ENCODE results near the gene EPB41L4B. TPM values are rescaled to one million over a fixed set of nuclear protein-coding genes. Genes with fewer than 3 reads are reported as not detected.
A peak's percentile ranks its signal among the peaks of the same experiment; 100 is the strongest.

The EPB41L4B gene
- total RNA-seq, 3 donors from 2014 or later: 0.11 to 0.33 (median 0.24) TPM

DNA sequence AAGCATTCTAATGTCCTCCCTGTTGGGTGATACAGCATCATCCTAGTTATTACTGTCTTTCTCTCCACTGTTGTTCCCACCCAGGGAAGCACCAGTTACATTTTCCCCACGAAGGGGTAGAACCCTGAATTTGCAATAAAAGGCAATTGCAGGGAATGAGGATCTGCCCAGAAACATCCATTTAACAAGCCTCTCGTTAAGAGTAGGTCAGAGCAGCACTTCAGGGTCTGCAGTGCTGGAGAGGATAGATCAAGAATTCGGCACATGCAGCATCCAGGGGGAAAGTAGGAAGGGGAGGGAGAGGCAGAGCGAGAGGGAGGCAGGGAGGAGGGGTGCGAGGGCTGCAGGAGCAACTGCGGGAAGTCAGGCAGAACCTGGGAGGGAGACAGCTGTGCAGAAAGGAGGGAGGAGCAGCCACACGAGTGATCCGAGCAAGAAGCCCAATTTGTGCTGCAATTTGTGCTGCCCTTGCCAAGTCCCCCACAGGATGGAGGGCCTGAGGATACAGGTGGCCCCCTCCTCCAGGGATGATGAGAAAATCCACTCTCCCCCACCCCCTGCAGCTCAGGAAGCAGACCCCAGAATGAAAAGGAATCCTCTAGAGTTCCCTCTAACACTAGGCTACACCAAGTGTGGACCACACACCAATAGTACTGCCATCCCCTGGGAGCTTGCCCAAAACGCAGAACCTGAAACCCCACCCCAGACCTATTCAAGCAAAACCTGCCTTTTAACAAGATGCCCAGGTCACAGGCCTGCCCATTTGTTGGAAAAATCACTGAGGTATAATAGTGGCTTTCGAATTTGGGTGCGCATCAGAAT lies 62.2 kb downstream of the EPB41L4B start:
- Mint-ChIP-seq H3K36me3 (ENCODE audit: insufficient read depth) (no peaks in the 10 kb centered on the region), H3K9me3 (no peaks in the 10 kb centered on the region), H3K4me3 (no peak overlapping the region), H3K27me3 (ENCODE audit: low read depth) (peaks cover 9% of the 10 kb centered on the region), H3K4me1 (ENCODE audit: low read depth) (no peaks in the 10 kb centered on the region)
- ATAC-seq: peak in 1 of 2 donors; percentile 34
- no peak for DNase-seq

DNA sequence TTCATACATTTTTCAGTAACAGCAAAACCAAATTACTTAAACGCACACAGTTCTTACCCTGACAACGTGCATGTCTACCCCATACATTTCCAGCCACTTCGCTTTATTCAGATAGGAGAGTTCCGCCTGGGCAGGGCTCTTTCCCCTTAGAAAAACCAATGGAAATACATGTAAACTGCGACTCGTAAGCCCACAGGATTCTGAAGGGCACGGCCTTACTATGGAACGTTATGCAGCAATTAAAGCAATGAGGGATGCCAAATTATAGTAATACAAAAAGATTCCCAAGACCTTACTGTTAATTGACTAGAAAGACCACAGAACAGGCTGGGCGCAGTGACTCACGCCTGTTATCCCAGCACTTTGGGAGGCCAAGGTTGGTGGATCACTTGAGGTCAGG lies 64.5 kb downstream of the EPB41L4B start:
- Mint-ChIP-seq H3K36me3 (ENCODE audit: insufficient read depth) (no peaks in the 10 kb centered on the region), H3K4me1 (ENCODE audit: low read depth) (no peaks in the 10 kb centered on the region), H3K9me3 (no peaks in the 10 kb centered on the region), H3K4me3 (no peak overlapping the region), H3K27me3 (ENCODE audit: low read depth) (peaks cover 12% of the 10 kb centered on the region)
- ATAC-seq (no peak), DNase-seq (no peak)

DNA sequence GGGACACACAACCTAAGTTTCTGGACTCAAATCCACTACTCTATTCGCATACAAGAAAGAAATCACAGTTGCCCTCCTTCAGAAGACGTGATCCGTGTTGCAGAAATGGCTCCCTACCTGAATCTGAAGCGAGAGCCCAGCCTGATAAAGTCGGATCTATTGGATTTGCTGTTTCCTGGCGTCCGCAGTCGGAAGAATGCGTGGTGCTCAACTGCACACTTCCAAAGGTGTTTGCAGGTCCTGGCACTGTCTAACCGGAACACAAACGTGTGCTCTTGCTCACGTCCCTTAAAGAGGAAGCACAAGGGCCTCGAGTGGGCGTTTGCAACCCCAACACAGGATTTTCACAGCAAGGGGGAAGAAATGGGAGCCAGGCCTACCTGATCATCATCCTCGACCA lies 65.5 kb downstream of the EPB41L4B start:
- ATAC-seq: no peak
- no peak overlapping the region for H3K4me3 Mint-ChIP-seq
- no peaks in the 10 kb centered on the region for H3K4me1 Mint-ChIP-seq (ENCODE audit: low read depth)
- no peak for DNase-seq
- no peaks in the 10 kb centered on the region for H3K36me3 Mint-ChIP-seq (ENCODE audit: insufficient read depth)
- H3K27me3 Mint-ChIP-seq (ENCODE audit: low read depth): peaks cover 12% of the 10 kb centered on the region
- H3K9me3 Mint-ChIP-seq: no peaks in the 10 kb centered on the region

DNA sequence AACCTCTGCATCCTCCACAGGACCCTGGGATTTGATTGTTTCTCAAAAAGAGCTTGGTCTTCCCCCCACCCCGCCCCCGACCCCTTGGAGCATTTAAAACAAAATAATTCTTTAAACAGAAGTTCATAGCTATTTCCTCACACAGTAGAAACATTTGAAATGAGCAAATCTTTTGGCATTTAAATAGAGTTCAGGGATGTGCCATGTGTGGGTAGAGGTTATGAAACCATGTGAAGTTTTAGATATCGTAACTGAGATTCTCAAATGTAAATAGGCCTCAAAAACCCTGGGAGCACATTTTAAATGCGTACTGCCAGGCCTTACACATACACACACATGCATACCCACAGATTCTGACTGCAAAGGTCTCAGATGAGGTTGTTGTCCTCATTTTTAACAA lies 66.5 kb downstream of the EPB41L4B start:
- Mint-ChIP-seq H3K36me3 (ENCODE audit: insufficient read depth) (no peaks in the 10 kb centered on the region), H3K4me1 (ENCODE audit: low read depth) (no peaks in the 10 kb centered on the region), H3K27me3 (ENCODE audit: low read depth) (peaks cover 12% of the 10 kb centered on the region), H3K4me3 (no peak overlapping the region), H3K9me3 (no peaks in the 10 kb centered on the region)
- ATAC-seq: no peak
- no peak for DNase-seq

DNA sequence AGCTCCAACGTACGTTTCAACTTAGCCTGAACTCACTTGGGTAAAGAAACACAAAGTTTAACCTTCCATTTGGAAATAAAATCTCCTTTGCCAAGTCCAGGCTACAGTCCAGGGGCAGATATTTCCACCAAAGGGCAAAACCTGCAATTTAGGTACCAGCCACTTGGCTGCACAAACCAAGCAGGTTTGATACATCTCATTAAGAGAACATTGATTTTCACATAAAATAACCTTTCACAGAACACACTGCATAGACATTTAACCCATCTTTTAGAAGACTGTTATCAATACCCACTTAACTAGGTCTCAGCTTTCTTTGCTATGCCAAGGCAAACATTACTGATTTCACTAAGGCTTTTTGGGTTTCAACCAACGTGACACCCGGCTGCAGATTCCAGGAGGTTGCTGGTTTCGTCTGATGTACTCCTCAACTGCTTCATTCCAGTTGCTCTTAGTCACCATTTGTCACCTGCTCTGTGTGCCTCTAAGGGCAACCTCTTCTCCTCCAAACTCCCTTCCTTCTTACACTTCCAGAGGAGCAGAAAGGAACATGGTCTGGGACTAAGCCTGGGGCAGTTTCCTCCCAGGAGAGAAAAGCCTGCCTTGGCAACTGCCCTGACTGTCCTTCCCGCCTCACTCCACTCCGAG lies 67.1 kb downstream of the EPB41L4B start:
- Mint-ChIP-seq H3K4me3 (no peak overlapping the region), H3K9me3 (no peaks in the 10 kb centered on the region), H3K36me3 (ENCODE audit: insufficient read depth) (no peaks in the 10 kb centered on the region), H3K27me3 (ENCODE audit: low read depth) (peaks cover 12% of the 10 kb centered on the region), H3K4me1 (ENCODE audit: low read depth) (no peaks in the 10 kb centered on the region)
- DNase-seq (no peak), ATAC-seq (no peak)

DNA sequence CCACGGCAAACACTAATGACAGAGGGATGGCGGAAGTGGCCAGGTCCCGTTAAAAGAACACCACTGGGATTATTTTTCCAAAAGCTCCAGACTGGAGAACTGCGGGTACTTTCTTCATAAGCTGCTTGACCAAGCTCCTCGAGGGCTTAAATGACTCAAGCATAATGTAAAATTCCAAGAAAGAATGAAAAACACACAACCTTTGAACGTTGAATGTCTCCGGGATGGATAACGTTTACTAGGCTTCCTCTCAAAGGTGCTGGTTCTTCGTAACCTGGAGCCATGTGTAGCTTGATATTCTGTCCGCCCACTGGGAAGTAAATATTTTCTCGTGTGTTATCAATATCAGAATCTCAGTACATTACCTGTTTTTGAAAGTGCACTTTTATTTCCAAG lies 67.6 kb downstream of the EPB41L4B start:
- H3K4me1 Mint-ChIP-seq (ENCODE audit: low read depth): no peaks in the 10 kb centered on the region
- H3K4me3 Mint-ChIP-seq: no peak overlapping the region
- DNase-seq (no peak), ATAC-seq (no peak)
- no peaks in the 10 kb centered on the region for H3K9me3 Mint-ChIP-seq
- H3K36me3 Mint-ChIP-seq (ENCODE audit: insufficient read depth): no peaks in the 10 kb centered on the region
- peaks cover 9% of the 10 kb centered on the region for H3K27me3 Mint-ChIP-seq (ENCODE audit: low read depth)

DNA sequence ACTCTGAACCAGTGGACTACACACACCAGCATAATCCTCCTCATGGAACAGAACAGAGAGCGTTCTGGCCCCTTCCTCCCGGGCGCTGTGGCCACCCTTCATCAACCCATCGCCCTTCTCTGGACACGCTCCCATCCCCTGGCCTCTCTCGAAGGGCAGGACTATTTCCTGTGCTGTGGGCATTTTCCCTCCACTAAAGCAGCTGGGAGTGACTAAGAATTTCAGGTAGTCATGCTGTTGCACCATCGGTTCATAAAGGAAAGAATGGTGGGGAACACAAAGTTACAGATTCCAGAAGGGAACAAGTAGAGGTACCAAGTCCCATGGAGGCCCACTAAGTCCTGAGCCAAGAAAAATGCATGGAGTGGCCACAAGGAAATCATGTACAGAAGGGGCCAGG lies 68.6 kb downstream of the EPB41L4B start:
- Mint-ChIP-seq H3K4me3 (no peak overlapping the region), H3K27me3 (ENCODE audit: low read depth) (peaks cover 9% of the 10 kb centered on the region), H3K9me3 (no peaks in the 10 kb centered on the region), H3K4me1 (ENCODE audit: low read depth) (no peaks in the 10 kb centered on the region), H3K36me3 (ENCODE audit: insufficient read depth) (no peaks in the 10 kb centered on the region)
- DNase-seq: no peak
- ATAC-seq: no peak

DNA sequence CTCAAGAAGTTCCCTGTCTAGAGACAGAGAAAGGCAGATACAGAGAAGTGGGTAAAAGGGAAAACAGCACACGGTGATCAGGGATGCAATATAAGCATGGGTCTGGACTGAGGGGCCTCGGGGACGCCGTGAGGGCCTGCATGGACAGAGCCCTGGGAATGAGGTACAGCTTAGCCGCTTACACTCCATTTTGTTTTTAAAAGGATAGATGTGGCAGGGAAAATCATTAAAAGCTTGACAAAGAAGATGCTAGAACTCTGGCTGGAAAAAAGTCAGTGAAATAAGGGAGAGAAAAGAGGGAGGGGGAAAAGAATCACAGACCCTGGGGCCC lies 69.1 kb downstream of the EPB41L4B start:
- no peaks in the 10 kb centered on the region for H3K36me3 Mint-ChIP-seq (ENCODE audit: insufficient read depth)
- no peak overlapping the region for H3K4me3 Mint-ChIP-seq
- peaks cover 6% of the 10 kb centered on the region for H3K27me3 Mint-ChIP-seq (ENCODE audit: low read depth)
- no peak for DNase-seq
- no peaks in the 10 kb centered on the region for H3K4me1 Mint-ChIP-seq (ENCODE audit: low read depth)
- no peak for ATAC-seq
- H3K9me3 Mint-ChIP-seq: no peaks in the 10 kb centered on the region

DNA sequence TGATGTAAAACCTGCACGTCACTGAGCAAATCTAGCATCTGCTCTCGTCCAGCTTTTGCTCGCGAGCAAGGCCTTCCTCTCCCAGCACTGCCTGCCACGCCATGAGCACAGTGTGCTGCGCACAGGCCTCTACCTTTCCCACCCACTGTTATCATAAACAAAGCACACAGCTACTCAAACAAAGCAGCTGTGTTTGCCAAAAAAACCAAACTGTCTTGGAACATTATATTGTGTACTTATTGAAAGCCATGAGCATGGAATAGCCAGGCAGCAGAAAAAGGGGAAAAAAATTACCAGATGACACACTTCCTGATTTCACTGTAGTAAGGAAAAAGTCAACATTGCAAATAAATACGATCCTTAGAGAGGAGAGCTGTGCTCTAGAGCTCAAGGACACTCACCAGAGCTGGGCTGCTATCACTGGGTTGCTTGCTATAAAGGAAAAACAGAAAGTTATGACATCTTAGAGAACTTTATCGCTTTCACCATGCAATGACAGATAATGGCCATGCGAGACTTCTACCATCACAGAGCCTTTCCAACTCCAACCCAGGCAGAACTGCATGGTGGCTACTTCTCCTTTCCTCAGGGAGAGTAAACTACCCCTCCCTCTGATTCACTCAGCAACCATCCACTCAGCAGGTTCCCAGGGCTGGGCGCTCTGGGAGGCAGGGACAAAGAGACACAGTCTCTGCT lies 69.6 kb downstream of the EPB41L4B start:
- DNase-seq (no peak), ATAC-seq (no peak)
- Mint-ChIP-seq H3K9me3 (no peaks in the 10 kb centered on the region), H3K36me3 (ENCODE audit: insufficient read depth) (no peaks in the 10 kb centered on the region), H3K4me1 (ENCODE audit: low read depth) (no peaks in the 10 kb centered on the region), H3K27me3 (ENCODE audit: low read depth) (peaks cover 6% of the 10 kb centered on the region), H3K4me3 (no peak overlapping the region)

DNA sequence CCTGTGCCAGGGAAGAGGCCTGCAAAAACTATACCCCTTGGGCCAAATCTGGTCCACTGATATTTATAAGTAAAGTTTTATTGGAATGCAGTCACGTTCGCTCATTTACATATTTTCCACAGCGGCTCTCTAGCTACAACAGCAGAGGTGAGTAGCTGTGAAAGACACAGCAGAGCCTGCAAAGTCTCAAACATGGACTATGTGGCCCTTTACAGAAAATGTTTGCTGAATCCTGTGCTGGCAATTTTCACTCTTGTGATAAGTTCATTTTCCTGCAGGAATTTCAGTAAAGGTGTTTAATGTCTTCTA lies 70.1 kb downstream of the EPB41L4B start:
- Mint-ChIP-seq H3K4me3 (no peak overlapping the region), H3K27me3 (ENCODE audit: low read depth) (peaks cover 6% of the 10 kb centered on the region), H3K36me3 (ENCODE audit: insufficient read depth) (no peaks in the 10 kb centered on the region)

DNA sequence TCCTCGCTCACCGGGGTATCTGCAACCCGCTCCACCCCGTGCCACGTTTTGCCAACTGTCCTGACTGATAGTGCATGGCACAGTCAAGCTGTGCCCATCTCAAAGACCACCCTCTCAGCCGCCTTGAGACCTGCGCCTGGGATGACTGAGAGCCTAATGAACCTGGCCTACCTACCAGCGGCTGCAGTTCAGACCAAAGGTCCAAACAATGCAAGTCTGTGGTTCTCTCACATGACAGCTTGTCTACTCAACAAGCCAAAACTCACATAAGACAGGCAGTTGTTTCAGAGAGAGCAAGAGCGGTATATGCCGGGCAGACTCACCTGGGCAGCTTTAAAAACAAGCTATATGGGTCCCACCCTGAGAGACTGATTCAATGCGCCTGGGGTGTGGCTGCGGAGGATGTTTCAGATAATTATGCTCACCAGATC lies 70.5 kb downstream of the EPB41L4B start:
- no peaks in the 10 kb centered on the region for H3K9me3 Mint-ChIP-seq
- H3K36me3 Mint-ChIP-seq (ENCODE audit: insufficient read depth): no peaks in the 10 kb centered on the region
- H3K4me1 Mint-ChIP-seq (ENCODE audit: low read depth): no peaks in the 10 kb centered on the region
- ATAC-seq (no peak), DNase-seq (no peak)
- H3K27me3 Mint-ChIP-seq (ENCODE audit: low read depth): peaks cover 4% of the 10 kb centered on the region
- H3K4me3 Mint-ChIP-seq: no peak overlapping the region

More for the DNA sequence above, 70.1 kb downstream of the EPB41L4B start:
- DNase-seq: no peak
- ATAC-seq: no peak
- H3K4me1 Mint-ChIP-seq (ENCODE audit: low read depth): no peaks in the 10 kb centered on the region
- no peaks in the 10 kb centered on the region for H3K9me3 Mint-ChIP-seq

DNA sequence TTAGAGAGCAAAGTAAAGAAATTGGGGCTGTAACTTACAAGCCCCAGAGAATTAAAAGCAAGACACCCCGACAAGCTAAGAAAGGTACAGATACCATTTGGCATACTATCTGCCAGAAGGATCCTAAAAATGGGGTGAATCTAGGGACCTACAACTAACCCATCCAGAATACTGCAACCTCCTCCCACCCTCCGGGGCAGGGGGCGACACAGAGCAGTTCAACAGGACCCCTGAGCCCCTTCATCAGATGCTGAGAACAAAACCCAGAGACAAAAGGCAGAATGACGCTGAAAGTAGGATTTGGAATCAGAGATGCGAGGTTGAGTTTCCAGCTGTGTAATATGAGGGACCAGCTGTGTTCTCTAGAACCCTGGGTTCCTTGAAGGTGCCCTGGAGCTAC lies 71.2 kb downstream of the EPB41L4B start:
- DNase-seq (no peak), ATAC-seq (no peak)
- H3K4me1 Mint-ChIP-seq (ENCODE audit: low read depth): no peaks in the 10 kb centered on the region
- no peaks in the 10 kb centered on the region for H3K36me3 Mint-ChIP-seq (ENCODE audit: insufficient read depth)
- H3K9me3 Mint-ChIP-seq: no peaks in the 10 kb centered on the region
- no peak overlapping the region for H3K4me3 Mint-ChIP-seq
- peaks cover 3% of the 10 kb centered on the region for H3K27me3 Mint-ChIP-seq (ENCODE audit: low read depth)

DNA sequence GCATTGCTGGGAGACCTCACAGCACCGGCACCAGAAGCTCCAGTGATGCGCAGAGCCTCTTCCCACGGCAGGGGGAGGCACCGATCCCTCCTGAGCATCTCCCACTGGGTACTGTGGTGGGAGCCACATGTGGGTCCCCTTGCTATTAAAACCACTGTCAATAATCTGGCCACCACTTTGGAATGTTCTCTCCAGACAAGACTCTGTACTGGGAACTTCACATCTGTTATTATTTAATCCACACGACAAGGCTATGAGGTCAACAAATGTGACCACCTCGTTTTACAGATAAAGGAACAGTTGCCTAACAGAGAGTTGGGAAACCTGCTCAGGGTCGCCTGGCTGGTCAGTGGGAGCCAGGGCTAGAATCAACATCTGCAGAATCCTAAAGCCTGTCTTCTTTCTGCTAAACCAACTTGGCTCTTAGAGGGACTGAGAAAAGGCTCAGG lies 72.7 kb downstream of the EPB41L4B start:
- no peak for ATAC-seq
- no peaks in the 10 kb centered on the region for H3K9me3 Mint-ChIP-seq
- peaks cover 7% of the 10 kb centered on the region for H3K27me3 Mint-ChIP-seq (ENCODE audit: low read depth)

DNA sequence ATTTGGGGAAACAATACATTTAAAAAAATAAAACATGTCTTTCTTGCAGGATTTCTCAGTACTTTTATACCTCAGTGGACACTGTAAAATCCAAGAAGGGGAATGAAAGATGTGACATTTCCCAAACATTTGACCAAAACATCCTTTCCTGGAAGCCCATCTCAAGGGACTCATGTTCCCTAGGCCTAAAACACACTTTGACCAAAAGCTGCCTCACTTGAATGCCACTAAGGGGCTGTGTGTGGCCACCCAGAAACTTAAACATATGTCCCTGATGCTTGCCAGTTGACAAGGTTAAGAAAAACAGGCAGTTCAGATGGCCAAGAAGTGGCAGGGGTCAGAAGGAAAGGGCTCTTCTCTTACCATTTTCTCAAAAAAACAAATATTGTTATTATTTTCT lies 73.6 kb downstream of the EPB41L4B start:
- Mint-ChIP-seq H3K4me1 (ENCODE audit: low read depth) (no peaks in the 10 kb centered on the region), H3K36me3 (ENCODE audit: insufficient read depth) (no peaks in the 10 kb centered on the region), H3K4me3 (no peak overlapping the region), H3K9me3 (no peaks in the 10 kb centered on the region), H3K27me3 (ENCODE audit: low read depth) (peaks cover 7% of the 10 kb centered on the region)
- ATAC-seq (no peak), DNase-seq (no peak)

More for the DNA sequence above, 72.7 kb downstream of the EPB41L4B start:
- Mint-ChIP-seq H3K36me3 (ENCODE audit: insufficient read depth) (no peaks in the 10 kb centered on the region), H3K4me3 (no peak overlapping the region), H3K4me1 (ENCODE audit: low read depth) (no peaks in the 10 kb centered on the region)
- DNase-seq: no peak

DNA sequence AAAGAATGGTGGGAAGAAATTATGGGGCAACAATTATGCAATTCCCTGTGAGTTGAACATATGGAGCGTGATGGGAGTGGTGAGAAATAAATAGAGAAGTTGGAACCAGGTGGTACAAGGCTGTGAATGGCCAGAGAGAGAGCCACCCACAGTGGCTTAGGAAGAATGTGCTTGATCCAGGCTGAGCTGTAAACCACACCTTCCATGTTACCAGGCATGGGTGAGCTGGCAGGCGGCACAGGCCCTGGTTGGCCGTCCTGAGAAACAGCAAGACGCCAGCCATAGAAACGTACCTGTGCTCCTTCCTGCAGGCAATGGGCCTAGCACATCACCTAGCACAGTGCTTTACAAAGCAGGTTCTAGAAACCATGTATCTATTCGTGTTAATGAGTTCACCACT lies 74.3 kb downstream of the EPB41L4B start:
- Mint-ChIP-seq H3K36me3 (ENCODE audit: insufficient read depth) (no peaks in the 10 kb centered on the region), H3K4me3 (no peak overlapping the region), H3K27me3 (ENCODE audit: low read depth) (peaks cover 5% of the 10 kb centered on the region), H3K4me1 (ENCODE audit: low read depth) (no peaks in the 10 kb centered on the region), H3K9me3 (no peaks in the 10 kb centered on the region)
- DNase-seq (no peak), ATAC-seq (no peak)
